ENCODE results near the gene GRIK2.

The GRIK2 gene

GRCh38 chr6:101887532-101887931 is 494.0 kb downstream of the GRIK2 start:
- DNase-seq (ENCODE audit: low spot score) = no peak

GRCh38 chr6:101907356-101908217 is 514.1 kb downstream of the GRIK2 start:
- DNase-seq (ENCODE audit: low spot score) = no peak

- no peak for DNase-seq (ENCODE audit: low spot score)
Measured at GRCh38 chr6:101909366-101909765, 515.9 kb downstream of the GRIK2 start.

- DNase-seq (ENCODE audit: low spot score) = no peak
Measured at GRCh38 chr6:101912311-101912710, 518.8 kb downstream of the GRIK2 start.

- DNase-seq (ENCODE audit: low spot score) = no peak
Measured at GRCh38 chr6:101918471-101918870, 525.0 kb downstream of the GRIK2 start.

- no peak for DNase-seq (ENCODE audit: low spot score)
Measured at GRCh38 chr6:101921829-101922450, 528.4 kb downstream of the GRIK2 start.

- no peak for DNase-seq (ENCODE audit: low spot score)
Measured at GRCh38 chr6:101926149-101926925, 532.8 kb downstream of the GRIK2 start.

GRCh38 chr6:101931766-101932165 is 538.3 kb downstream of the GRIK2 start:
- DNase-seq (ENCODE audit: low spot score) = no peak

GRCh38 chr6:101932704-101933103 is 539.2 kb downstream of the GRIK2 start:
- peak; percentile 1 for DNase-seq (ENCODE audit: low spot score)

- no peak for DNase-seq (ENCODE audit: low spot score)
Measured at GRCh38 chr6:101935732-101936131, 542.2 kb downstream of the GRIK2 start.

- DNase-seq (ENCODE audit: low spot score) = no peak
Measured at GRCh38 chr6:101936516-101936915, 543.0 kb downstream of the GRIK2 start.

GRCh38 chr6:101937108-101937507 is 543.6 kb downstream of the GRIK2 start:
- no peak for DNase-seq (ENCODE audit: low spot score)

GRCh38 chr6:101940391-101940790 is 546.9 kb downstream of the GRIK2 start:
- DNase-seq (ENCODE audit: low spot score) = no peak

- DNase-seq (ENCODE audit: low spot score) = no peak
Measured at GRCh38 chr6:101956961-101957360, 563.5 kb downstream of the GRIK2 start.

GRCh38 chr6:101961357-101961756 is 567.8 kb downstream of the GRIK2 start:
- no peak for DNase-seq (ENCODE audit: low spot score)

- DNase-seq (ENCODE audit: low spot score) = no peak
Measured at GRCh38 chr6:101980924-101981323, 587.4 kb downstream of the GRIK2 start.

- DNase-seq (ENCODE audit: low spot score) = no peak
Measured at GRCh38 chr6:101986476-101986875, 593.0 kb downstream of the GRIK2 start.

GRCh38 chr6:101992286-101992685 is 598.8 kb downstream of the GRIK2 start:
- no peak for DNase-seq (ENCODE audit: low spot score)

GRCh38 chr6:101994521-101994920 is 601.0 kb downstream of the GRIK2 start:
- DNase-seq (ENCODE audit: low spot score) = no peak

- no peak for DNase-seq (ENCODE audit: low spot score)
Measured at GRCh38 chr6:102015431-102015830, 621.9 kb downstream of the GRIK2 start.

GRCh38 chr6:102022281-102022680 is 628.8 kb downstream of the GRIK2 start:
- DNase-seq (ENCODE audit: low spot score) = no peak

- DNase-seq (ENCODE audit: low spot score) = no peak
Measured at GRCh38 chr6:102022803-102023202, 629.3 kb downstream of the GRIK2 start.

All from HuH-7 (cell line).